Right forelimb (tissue), 1 donor: ENCODE data around the gene FAM53B.

Experiments
- DNase-seq: peaks from one replicate; pipeline ENCODE4 v3.0.0-alpha.2; 2018

FAM53B gene

DNA sequence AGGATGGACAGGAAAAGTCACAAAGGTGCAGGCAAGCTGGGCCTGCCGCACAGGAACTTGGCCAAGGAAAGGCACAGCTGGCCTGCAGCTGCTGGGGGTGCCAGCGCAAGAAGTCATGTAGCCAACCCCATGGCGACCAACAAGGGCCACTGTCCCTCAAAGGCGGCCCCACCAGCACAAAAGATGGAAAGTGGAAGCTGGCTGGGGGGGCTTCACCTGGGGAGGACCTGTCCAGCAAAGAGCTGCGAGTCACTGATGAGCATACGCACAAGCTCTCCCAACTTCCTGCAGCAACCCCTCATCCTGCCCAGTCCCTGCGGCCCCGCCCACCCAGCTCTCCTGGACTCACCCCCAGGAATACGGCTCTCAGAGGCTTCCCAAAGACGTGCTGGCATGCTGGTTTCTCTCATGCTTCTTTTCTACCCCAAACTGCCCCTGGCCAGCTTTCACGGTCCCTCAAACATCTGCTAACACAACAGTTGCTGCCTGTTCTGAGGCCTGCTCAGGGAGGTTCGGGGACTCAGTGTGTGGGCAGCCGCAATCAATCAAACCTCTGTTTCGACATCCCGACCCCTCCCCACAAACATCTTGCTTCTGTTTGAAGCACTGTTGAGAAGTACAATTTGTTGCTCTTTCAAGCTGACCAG lies 67.6 kb downstream of the FAM53B start:
- DNase-seq, result no peak

GRCh38 chr10:124675824-124676223 lies 68.4 kb downstream of the FAM53B start:
- DNase-seq, result no peak

DNA sequence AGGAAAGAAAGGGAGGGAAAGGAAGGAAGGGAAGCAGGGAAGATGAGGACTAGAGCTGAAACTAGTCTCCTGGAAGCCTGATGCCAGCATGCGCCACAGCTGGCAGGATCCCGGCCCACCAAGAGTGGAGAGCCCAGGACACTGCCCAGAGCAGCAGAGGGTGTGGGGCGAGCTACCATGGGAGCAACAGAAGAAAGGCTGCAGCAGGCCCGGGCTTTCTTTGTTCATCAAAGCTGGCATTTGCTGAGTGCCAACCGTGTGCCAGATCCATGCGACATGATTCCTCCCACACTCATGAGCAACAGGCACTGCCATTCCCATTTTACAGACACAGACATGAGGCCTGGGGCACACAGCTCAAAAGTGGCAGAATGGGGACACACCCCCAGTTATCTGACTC lies 68.9 kb downstream of the FAM53B start:
- DNase-seq, result no peak

GRCh38 chr10:124674768-124675222 lies 69.4 kb downstream of the FAM53B start:
- no peak for DNase-seq

- DNase-seq, result peak; percentile 66
Measured at GRCh38 chr10:124672181-124672638, 72.0 kb downstream of the FAM53B start.

- DNase-seq, result no peak
Measured at GRCh38 chr10:124671486-124672075, 72.6 kb downstream of the FAM53B start.

- no peak for DNase-seq
Measured at GRCh38 chr10:124670849-124671248, 73.3 kb downstream of the FAM53B start.

GRCh38 chr10:124669824-124670654 lies 74.1 kb downstream of the FAM53B start:
- DNase-seq, result no peak

- no peak for DNase-seq
Measured at GRCh38 chr10:124669141-124669823, 74.9 kb downstream of the FAM53B start.

DNA sequence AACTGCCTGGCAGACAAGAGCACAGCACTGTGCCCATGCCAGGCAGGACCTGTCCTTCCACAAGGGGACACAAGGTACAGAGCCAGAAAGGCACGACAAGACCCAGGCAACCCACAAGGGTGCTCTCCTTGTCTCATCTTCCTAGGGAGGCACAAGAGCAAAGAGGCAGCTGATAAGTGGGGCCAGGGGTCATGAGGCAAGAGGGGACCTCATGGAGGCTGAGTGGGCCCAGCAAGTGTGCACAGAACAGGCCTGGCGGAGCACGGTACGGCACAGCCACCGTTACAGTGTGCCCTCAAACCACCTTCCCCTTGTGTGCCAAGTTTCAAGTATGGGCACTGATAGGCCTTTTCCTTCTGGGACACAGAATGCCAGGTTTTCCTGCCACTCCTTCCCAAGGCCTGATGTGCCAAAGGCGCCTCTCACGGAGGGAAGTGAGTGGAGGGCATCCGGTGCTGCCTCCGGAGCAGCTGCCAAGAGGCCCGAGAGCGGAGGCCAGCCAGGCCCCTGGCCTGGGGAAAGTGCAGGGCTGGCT lies 75.6 kb downstream of the FAM53B start:
- DNase-seq, result no peak

DNA sequence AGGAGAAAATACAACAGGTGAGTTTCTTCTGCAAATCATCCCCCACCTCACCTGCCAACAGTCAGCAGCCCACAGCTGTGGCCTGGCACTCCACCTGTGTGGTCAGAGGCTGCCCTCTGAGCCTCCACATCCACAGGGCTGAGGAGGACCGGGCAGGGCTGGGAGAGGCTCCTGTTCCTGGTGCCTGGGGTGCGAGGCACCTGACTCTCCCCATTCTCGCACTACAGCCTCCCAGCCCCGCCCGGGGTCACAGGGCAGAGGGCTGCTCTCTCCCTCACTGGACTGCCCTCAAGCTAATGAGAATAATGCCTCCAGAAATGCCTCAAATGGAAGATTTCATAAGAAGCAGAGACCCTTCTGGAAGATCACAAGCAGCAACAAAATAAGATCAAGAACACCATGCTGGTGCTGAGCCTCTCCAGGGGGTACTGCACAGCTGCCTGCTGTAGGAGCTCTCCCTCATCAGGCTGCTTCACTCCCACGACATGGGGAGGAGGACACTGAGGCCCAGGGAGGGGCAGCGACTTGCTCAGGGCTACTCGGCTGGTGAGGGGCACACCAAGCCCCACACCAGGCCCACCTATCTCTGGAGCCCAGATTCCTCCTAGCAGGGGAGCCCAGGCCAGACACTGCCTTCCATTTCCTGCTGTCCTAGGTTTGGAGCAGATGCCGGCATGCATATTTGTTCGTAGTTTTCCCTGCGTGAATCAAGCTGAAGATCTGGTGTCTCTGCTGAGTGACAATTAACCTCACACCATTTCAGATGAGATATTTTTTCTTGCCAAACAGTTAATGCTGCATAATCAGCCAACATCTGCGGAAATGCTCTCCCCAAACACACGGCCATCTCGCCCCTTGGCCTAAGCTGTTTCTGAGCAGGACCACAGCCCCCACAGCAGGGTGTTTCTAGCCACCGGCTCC lies 76.5 kb downstream of the FAM53B start:
- DNase-seq, result no peak

- DNase-seq, result no peak
Measured at GRCh38 chr10:124666494-124666893, 77.7 kb downstream of the FAM53B start.

DNA sequence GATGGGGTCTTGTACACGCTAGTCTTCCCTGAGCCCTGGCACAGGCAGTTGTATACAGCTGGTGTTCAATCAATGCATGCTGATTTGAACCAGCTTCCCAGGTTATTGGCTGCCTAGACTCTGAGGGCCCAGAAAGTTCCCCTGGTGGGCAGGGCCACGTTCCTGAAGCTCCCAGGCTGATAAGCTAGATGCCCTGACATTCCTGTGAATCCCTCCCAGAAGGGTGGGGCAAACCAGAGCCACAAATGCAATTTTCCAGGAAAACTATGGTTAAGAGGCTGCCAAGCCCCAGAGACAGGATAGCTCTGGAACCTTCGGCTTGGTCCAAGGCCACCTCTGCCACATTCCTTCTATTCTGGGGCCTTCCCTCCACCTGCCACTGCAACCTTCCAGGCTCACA lies 78.2 kb downstream of the FAM53B start:
- DNase-seq, result no peak

- DNase-seq, result no peak
Measured at GRCh38 chr10:124665558-124665957, 78.6 kb downstream of the FAM53B start.

GRCh38 chr10:124665091-124665490 lies 79.1 kb downstream of the FAM53B start:
- no peak for DNase-seq

- no peak for DNase-seq
Measured at GRCh38 chr10:124663766-124664360, 80.3 kb downstream of the FAM53B start.

GRCh38 chr10:124663228-124663627 lies 81.0 kb downstream of the FAM53B start:
- DNase-seq, result no peak

DNA sequence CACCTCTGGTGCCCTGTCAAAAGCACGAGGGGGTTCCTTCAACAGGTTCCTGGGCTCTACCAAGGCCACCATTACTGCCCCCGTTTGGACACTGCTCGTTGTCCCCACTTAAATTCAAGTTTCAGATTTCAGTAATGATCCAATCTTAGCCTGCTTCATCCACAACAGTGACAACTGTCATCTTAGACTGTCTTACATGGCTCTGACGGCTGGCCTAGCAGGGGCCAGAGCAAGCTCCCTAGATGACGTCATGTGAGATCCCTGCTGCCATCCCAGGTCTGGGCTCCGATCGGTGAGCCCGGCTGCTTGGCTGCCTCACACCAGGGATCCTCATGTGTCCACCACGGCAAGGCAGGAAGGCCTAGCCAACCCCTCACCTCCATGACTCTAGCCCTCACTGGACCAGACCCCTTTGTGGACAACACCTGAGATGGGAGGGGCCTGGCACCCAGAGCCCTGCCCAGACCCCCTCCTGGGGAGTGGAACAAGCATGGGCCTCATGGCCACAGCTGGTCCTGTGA lies 82.5 kb downstream of the FAM53B start:
- DNase-seq, result no peak

DNA sequence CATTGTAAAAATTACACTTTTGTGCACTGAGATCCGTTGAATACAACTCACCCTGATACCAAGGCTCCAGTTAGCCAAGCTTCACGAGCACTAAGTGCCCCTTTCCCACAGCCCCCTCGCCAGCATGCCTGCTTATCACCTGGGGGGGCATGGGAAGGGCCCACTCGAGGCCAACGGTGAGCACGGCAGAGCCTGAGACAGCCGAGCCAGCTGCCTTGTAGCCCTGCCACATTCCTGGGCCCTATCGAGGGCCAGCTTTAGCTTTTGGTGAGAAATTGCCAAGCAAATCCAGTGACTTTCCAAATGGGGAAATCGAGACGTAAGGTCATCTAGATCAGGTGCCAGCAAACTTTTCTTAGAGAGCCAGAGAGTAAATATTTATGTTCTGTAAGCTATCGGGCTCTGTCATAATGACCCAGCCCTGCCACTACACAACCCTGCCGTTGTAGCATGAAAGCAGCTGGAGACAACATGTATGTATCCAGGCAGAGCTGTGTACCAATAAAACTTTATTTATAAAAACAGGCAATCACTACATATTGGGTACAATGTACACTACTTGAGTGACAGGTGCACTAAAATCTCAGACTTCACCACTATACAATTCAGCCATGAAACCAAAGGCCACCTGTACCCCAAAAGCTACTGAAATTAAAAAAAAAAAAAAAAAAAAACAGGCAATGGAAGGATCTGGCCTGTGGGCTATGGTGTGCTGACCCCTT lies 83.6 kb downstream of the FAM53B start:
- no peak for DNase-seq

DNA sequence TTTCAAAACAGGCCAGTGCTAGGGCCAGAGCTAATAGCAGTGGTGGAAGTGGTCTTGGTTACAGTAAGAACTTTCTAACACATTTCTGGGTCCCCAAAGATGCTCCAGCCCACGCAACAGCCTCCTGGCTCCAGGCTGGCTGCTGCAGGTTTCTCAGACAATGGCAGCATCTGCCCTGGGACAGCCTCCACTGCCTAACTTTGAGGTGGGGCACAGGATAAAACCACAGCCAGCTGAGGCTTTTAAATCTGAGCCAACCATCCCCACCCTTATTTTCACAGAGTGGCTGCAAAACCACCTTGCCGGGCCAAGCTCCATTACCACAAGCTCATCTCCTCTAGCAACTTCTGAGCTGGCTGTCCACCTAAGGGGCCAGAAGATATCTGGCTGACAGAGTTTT lies 84.8 kb downstream of the FAM53B start:
- no peak for DNase-seq
